Measurements from ENCODE around the gene ATRNL1.
A peak's percentile ranks its signal among the peaks of the same experiment; 100 is the strongest.

The ATRNL1 gene

DNA sequence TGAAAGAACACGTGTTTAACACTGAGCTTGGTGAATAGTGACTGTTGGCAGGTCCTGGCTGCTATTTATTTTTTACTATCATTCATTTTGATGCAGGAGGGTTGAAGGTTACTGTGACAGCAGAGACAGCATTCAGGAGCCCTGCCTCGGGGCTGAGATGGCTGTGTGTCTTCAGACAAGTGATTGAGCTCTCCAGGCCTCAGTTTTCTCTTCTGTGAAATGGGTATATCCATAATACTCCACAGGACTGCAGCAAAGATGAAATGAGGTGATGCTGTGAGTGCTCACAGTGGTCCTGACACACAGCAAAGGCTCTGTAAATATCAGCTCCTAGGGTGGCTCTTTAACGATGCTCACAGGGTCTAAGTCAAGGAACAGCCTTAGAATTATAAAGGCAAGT lies 884.7 kb downstream of the ATRNL1 start:
- H3K27me3 ChIP-seq (replicated peaks) = no peaks in the 10 kb centered on the region
- in situ Hi-C loops (cut with HindIII; ENCODE audit: low pct_ligation_motif_present, low sequenced_read_pairs) = no loop called here
- H3K4me3 ChIP-seq (ENCODE audit: low read depth, low read length) = no peak overlapping the region
- TF ChIP-seq, protein P1, sequence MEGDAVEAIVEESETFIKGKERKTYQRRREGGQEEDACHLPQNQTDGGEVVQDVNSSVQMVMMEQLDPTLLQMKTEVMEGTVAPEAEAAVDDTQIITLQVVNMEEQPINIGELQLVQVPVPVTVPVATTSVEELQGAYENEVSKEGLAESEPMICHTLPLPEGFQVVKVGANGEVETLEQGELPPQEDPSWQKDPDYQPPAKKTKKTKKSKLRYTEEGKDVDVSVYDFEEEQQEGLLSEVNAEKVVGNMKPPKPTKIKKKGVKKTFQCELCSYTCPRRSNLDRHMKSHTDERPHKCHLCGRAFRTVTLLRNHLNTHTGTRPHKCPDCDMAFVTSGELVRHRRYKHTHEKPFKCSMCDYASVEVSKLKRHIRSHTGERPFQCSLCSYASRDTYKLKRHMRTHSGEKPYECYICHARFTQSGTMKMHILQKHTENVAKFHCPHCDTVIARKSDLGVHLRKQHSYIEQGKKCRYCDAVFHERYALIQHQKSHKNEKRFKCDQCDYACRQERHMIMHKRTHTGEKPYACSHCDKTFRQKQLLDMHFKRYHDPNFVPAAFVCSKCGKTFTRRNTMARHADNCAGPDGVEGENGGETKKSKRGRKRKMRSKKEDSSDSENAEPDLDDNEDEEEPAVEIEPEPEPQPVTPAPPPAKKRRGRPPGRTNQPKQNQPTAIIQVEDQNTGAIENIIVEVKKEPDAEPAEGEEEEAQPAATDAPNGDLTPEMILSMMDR (IDR thresholded peaks at IDR 0.05; ENCODE audit: low read depth, low read length, missing control alignments) = no peak
- DNase-seq = no peak
- no peak overlapping the region for H3K27ac ChIP-seq
- H3K36me3 ChIP-seq (replicated peaks) = no peaks in the 10 kb centered on the region

DNA sequence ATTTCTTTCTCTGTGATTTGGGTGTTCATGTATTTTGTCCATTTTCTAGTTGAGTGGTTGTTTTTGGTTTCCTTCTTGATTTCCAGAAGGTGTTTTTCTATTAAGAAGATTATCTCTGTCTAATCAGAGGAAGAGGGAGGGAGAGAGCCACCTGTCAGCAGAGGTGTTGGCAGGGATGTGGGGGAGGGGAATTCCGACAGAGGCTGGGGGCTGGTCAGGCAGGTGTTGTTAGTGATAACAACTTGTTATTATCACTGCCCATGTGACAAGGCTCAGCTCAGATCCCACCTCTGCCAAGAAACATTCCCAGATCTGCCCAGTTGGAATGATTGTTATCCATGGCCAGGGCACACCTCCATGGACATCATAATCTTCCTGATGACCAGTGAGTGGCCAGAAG lies 886.4 kb downstream of the ATRNL1 start:
- H3K4me3 ChIP-seq (ENCODE audit: low read depth, low read length) = no peak overlapping the region
- no peaks in the 10 kb centered on the region for H3K27me3 ChIP-seq (replicated peaks)
- no peak overlapping the region for H3K27ac ChIP-seq
- in situ Hi-C loops (cut with HindIII; ENCODE audit: low pct_ligation_motif_present, low sequenced_read_pairs) = no loop called here
- H3K36me3 ChIP-seq (replicated peaks) = no peaks in the 10 kb centered on the region
- TF ChIP-seq, protein P1 (IDR thresholded peaks at IDR 0.05; ENCODE audit: low read depth, low read length, missing control alignments) = no peak
- no peak for DNase-seq

DNA sequence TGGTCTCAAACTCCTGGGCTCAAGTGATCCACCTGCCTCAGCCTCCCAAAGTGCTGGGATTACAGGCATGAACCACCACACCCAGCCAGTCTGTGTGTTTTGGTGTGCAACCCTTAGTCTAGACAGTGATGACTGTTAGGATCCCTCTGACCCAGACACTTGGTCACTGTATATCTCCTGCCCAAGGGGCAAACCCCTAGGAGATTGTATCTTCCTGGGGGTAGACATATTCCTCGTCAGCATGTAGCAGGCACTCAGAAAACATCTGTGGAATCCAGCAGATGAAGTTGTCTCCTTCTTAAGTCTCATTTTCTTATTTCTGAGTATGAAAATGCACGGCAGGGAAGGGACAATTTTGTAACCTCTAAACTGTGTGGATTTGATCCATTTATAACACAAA lies 887.3 kb downstream of the ATRNL1 start:
- Histone ChIP-seq H3K4me3 (ENCODE audit: low read depth, low read length) (no peak overlapping the region), H3K27ac (no peak overlapping the region), H3K36me3 (replicated peaks) (no peaks in the 10 kb centered on the region), H3K27me3 (replicated peaks) (no peaks in the 10 kb centered on the region)
- peak; percentile 25 for DNase-seq
- TF ChIP-seq, protein P1 (IDR thresholded peaks at IDR 0.05; ENCODE audit: low read depth, low read length, missing control alignments) = no peak
- in situ Hi-C loops (cut with HindIII; ENCODE audit: low pct_ligation_motif_present, low sequenced_read_pairs) = no loop called here

DNA sequence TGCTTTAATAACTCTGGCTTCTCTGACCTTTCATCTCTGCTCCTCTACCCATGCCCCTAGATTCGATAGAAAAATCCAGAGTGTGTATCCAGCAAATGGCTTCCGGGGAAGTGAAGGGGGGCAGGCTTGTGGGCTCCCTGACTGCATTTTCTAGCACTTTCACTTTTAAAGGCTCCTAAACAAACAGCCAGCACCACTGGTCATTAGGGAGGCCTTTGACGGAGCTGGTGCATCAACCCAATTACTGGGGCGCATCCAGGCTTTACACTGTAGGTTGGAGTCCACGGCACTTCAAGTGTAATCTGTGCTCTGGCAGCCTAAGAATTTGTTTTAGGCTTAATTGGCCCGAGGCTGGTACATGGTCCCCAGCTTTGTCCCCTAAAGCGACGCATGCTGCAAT lies 887.9 kb downstream of the ATRNL1 start:
- TF ChIP-seq, protein P1 (IDR thresholded peaks at IDR 0.05; ENCODE audit: low read depth, low read length, missing control alignments) = no peak
- no peak overlapping the region for H3K27ac ChIP-seq
- DNase-seq = no peak
- H3K36me3 ChIP-seq (replicated peaks) = no peaks in the 10 kb centered on the region
- H3K4me3 ChIP-seq (ENCODE audit: low read depth, low read length) = peak overlapping the region; percentile 15
- H3K27me3 ChIP-seq (replicated peaks) = no peaks in the 10 kb centered on the region
- in situ Hi-C loops (cut with HindIII; ENCODE audit: low pct_ligation_motif_present, low sequenced_read_pairs) = no loop called here

DNA sequence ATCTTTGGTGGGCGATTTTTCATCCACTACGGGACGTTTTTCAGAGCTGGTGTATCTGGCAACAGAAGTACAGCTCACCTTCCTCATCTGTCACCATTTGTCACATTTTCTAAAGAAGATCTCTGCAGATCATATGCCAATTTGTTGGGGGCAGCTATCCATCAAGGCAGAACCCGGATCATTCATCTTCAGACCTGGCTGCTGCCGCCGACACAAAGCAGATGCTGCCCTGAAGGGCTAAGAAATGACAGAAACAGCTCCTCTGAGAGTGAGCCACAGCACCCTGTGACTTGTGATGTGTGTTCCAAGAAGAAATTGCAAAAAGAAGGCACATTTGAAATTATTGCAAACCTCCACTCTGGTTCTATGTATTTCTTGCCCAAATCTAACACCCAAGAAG lies 888.9 kb downstream of the ATRNL1 start:
- DNase-seq = no peak
- no peak overlapping the region for H3K27ac ChIP-seq
- in situ Hi-C loops (cut with HindIII; ENCODE audit: low pct_ligation_motif_present, low sequenced_read_pairs) = no loop called here
- no peak overlapping the region for H3K4me3 ChIP-seq (ENCODE audit: low read depth, low read length)
- TF ChIP-seq, protein P1 (IDR thresholded peaks at IDR 0.05; ENCODE audit: low read depth, low read length, missing control alignments) = no peak
- H3K27me3 ChIP-seq (replicated peaks) = no peaks in the 10 kb centered on the region
- H3K36me3 ChIP-seq (replicated peaks) = no peaks in the 10 kb centered on the region

DNA sequence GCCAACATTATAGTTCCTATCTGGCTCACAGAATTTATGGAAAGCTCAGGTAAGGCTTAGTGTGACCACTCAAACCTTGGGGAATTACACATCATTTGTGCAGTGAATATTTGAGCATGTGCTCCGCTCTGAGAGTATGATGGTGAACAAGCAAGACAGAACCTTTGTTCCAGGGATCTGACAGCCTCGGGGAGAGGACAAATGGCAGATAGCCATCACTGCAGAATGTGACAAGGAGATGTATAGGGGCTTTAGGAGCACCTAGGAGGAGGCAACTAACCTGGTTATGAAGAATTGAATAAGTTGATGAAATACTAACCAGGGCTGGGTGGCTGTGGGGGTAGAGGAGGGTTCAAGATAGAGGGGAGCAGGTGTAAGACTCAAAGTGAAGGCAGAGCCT lies 889.4 kb downstream of the ATRNL1 start:
- DNase-seq = no peak
- TF ChIP-seq, protein P1 (IDR thresholded peaks at IDR 0.05; ENCODE audit: low read depth, low read length, missing control alignments) = no peak
- in situ Hi-C loops (cut with HindIII; ENCODE audit: low pct_ligation_motif_present, low sequenced_read_pairs) = no loop called here

More for the DNA sequence above, 889.4 kb downstream of the ATRNL1 start:
- H3K36me3 ChIP-seq (replicated peaks) = no peaks in the 10 kb centered on the region
- H3K4me3 ChIP-seq (ENCODE audit: low read depth, low read length) = no peak overlapping the region
- H3K27me3 ChIP-seq (replicated peaks) = no peaks in the 10 kb centered on the region
- H3K27ac ChIP-seq = no peak overlapping the region
